ENCODE results near the gene UST.

The UST gene

GRCh38 chr6:148808786-148809304 lies 62.0 kb downstream of the UST start:
- TF ChIP-seq CTCF (conservative IDR thresholded peaks at IDR 0.05; ENCODE audit: low read depth, low read length) = no peak
- no peaks in the 10 kb centered on the region for H4K20me1 ChIP-seq (ENCODE audit: insufficient read depth)
- H3K27me3 ChIP-seq (ENCODE audit: insufficient read depth, low read depth) = no peaks in the 10 kb centered on the region
- H3K79me2 ChIP-seq (ENCODE audit: insufficient read depth, low read depth) = no peaks in the 10 kb centered on the region
- no peak overlapping the region for H3K4me3 ChIP-seq (IDR thresholded peaks at IDR 0.05; ENCODE audit: insufficient read depth, low read depth, low read length)
- no peaks in the 10 kb centered on the region for H3K4me1 ChIP-seq (ENCODE audit: low read depth, poor library complexity, severe bottlenecking)
- H2AFZ ChIP-seq (ENCODE audit: low read depth) = no peak overlapping the region
- H3K36me3 ChIP-seq (ENCODE audit: insufficient read depth) = no peaks in the 10 kb centered on the region
- H3K9ac ChIP-seq = no peak overlapping the region
- no peak overlapping the region for H3K4me2 ChIP-seq
- no peak overlapping the region for H3K27ac ChIP-seq

GRCh38 chr6:148811459-148811858 lies 64.6 kb downstream of the UST start:
- H3K4me2 ChIP-seq = no peak overlapping the region
- TF ChIP-seq CTCF (conservative IDR thresholded peaks at IDR 0.05; ENCODE audit: low read depth, low read length) = no peak
- no peaks in the 10 kb centered on the region for H3K4me1 ChIP-seq (ENCODE audit: low read depth, poor library complexity, severe bottlenecking)
- H3K27me3 ChIP-seq (ENCODE audit: insufficient read depth, low read depth) = no peaks in the 10 kb centered on the region
- no peak overlapping the region for H3K4me3 ChIP-seq (IDR thresholded peaks at IDR 0.05; ENCODE audit: insufficient read depth, low read depth, low read length)
- no peak overlapping the region for H3K9ac ChIP-seq
- H3K36me3 ChIP-seq (ENCODE audit: insufficient read depth) = no peaks in the 10 kb centered on the region
- no peaks in the 10 kb centered on the region for H3K79me2 ChIP-seq (ENCODE audit: insufficient read depth, low read depth)
- no peak overlapping the region for H3K27ac ChIP-seq
- H2AFZ ChIP-seq (ENCODE audit: low read depth) = no peak overlapping the region
- no peaks in the 10 kb centered on the region for H4K20me1 ChIP-seq (ENCODE audit: insufficient read depth)

GRCh38 chr6:148814082-148814790 lies 67.4 kb downstream of the UST start:
- Histone ChIP-seq H3K79me2 (ENCODE audit: insufficient read depth, low read depth) (no peaks in the 10 kb centered on the region), H3K9ac (no peak overlapping the region), H3K4me2 (no peak overlapping the region), H3K27me3 (ENCODE audit: insufficient read depth, low read depth) (no peaks in the 10 kb centered on the region), H2AFZ (ENCODE audit: low read depth) (no peak overlapping the region), H3K4me1 (ENCODE audit: low read depth, poor library complexity, severe bottlenecking) (no peaks in the 10 kb centered on the region), H3K36me3 (ENCODE audit: insufficient read depth) (no peaks in the 10 kb centered on the region), H4K20me1 (ENCODE audit: insufficient read depth) (no peaks in the 10 kb centered on the region), H3K4me3 (IDR thresholded peaks at IDR 0.05; ENCODE audit: insufficient read depth, low read depth, low read length) (no peak overlapping the region), H3K27ac (no peak overlapping the region)
- no peak for TF ChIP-seq CTCF (conservative IDR thresholded peaks at IDR 0.05; ENCODE audit: low read depth, low read length)

- Histone ChIP-seq H3K36me3 (ENCODE audit: insufficient read depth) (no peaks in the 10 kb centered on the region), H3K27ac (no peak overlapping the region), H2AFZ (ENCODE audit: low read depth) (no peak overlapping the region), H4K20me1 (ENCODE audit: insufficient read depth) (no peaks in the 10 kb centered on the region), H3K4me1 (ENCODE audit: low read depth, poor library complexity, severe bottlenecking) (no peaks in the 10 kb centered on the region), H3K4me2 (no peak overlapping the region), H3K9ac (no peak overlapping the region), H3K4me3 (IDR thresholded peaks at IDR 0.05; ENCODE audit: insufficient read depth, low read depth, low read length) (no peak overlapping the region), H3K27me3 (ENCODE audit: insufficient read depth, low read depth) (no peaks in the 10 kb centered on the region), H3K79me2 (ENCODE audit: insufficient read depth, low read depth) (no peaks in the 10 kb centered on the region)
- no peak for TF ChIP-seq CTCF (conservative IDR thresholded peaks at IDR 0.05; ENCODE audit: low read depth, low read length)
Measured at GRCh38 chr6:148814869-148815268, 68.0 kb downstream of the UST start.

Data from KMS-11 (cell line).